GDM1 (cell line): ENCODE measurements around the gene MEIS3.
"Not testable (repeated sequence)": the region's sequence is repeated elsewhere in the genome, so short reads cannot be mapped to it uniquely, and the experiment has no call there.

Experiments
- DNase-seq: peaks from one replicate; lab custom pipeline; 2025; lab: John Stamatoyannopoulos, UW

Gene MEIS3

DNA sequence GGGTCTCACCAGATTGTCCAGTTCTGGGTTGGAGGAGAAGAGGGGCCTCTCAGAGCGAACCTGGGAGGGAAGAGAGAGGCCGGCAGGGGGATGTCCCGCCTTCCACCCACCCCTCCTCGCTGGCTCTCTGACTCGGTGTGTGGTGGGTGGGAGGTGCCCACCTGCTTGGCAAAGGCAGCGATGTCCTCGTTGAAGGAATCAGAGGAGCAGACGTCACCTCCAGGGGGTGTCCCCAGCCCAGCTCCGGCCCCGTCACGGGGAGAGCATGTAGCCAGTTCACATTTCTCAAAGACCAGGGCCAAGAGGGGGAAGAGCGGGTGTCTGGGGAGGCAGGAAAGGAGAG lies 2.7 kb downstream of the MEIS3 start:
- DNase-seq = no peak

- no peak for DNase-seq
Observed at GRCh38 chr19:47415953-47416642, 3.2 kb downstream of the MEIS3 start.

GRCh38 chr19:47414469-47414868 lies 4.9 kb downstream of the MEIS3 start:
- no peak for DNase-seq

DNA sequence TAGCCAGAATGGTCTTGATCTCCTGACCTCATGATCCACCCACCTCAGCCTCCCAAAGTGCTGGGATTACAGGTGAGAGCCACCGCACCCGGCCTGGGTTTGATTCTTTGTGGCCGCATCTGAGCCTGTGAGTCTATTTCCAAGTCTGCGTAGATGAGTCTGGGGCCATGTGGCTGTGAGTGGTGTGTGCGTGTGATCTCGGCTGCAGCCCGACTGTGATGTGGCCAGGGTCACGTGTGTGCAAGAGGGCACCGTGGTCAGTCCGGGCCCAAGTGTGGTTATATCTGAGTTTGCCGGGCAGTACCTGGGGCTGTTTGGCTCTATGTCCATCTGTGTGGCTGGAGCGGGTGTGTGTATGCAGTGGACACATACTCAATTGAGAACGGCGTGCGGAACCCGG lies 5.4 kb downstream of the MEIS3 start:
- no peak for DNase-seq

DNA sequence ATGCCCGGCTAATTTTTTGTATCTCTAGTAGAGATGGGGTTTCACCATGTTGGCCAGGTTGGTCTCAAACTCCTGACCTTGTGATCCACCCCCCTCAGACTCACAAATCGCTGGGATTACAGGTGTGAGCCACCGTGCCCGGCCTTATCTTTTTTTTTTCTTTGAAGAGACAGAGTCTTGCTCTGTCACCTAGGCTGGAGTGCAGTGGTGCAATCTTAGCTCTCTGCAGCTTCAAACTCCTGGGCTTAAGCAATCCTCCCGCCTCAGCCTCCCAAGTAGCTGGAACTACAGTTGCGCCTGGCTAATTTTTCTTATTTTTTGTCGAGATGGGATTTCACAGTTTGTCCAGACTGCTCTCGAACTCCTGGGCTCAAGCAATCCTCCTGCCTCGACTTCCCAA lies 7.6 kb downstream of the MEIS3 start:
- not testable (repeated sequence) for DNase-seq

DNA sequence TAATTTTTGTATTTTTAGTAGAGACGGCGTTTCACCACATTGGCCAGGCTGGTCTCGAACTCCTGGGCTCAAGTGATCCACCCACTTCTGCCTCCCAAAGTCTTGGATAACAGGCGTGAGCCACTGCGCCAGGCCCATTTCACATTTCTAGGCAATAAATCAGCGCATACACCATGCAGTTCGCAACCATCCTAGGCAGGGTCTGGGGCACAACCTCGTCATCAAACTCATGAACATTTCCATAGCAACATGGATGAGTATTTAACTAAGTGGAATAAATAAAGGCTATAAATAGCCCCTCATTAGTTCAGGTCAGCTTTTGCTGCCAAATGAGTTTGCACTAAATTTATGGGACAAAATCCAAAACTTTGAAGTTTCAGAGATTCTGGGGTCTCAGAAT lies 8.2 kb downstream of the MEIS3 start:
- no peak for DNase-seq

- DNase-seq = no peak
Observed at GRCh38 chr19:47408156-47408938, 11.0 kb downstream of the MEIS3 start.

DNA sequence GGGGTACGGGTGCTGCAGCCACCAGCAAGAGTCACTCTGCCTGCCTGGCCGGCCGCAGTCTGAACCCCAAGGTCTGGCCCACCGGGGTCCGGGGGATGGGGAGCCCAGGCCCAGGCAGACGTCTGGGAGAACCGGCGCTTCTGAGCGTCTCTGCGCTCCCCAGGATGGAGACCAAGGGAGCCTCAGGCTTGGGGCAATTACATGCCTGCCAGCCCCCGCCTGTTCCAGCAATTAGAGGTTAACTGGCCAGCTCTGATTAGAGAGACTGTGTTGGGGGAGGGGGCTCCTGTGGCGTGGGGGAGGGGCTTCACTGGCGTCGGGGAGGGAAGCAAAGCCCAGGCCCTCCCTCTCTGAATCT lies 11.9 kb downstream of the MEIS3 start:
- DNase-seq = no peak

- DNase-seq = no peak
Observed at GRCh38 chr19:47406711-47407416, 12.5 kb downstream of the MEIS3 start.

DNA sequence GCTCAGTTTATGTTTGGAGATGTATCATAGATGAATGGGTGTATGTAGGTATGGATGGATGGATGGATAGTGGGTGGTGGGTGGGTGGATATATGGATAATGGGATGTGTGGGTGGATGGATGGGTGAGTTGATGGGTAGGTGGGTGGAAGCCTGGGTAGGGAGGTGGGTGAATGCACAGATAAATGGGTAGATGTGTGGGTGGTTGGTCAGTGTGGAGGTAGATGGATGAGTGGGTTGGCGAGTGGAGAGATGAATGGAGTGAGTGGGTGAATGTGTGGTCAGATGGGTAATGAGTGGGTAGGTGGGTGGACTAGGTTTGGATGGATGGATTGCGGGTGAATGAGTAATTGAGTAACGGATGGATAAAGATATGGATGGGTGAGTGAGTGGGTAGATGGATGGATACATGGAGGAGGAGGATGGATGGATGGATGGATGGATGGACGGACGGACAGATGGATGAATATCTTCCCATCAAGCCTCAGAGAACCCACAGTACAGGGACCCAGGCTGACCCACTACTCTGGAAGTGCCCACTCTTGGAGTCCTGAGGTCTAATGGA lies 13.4 kb downstream of the MEIS3 start:
- DNase-seq = no peak

DNA sequence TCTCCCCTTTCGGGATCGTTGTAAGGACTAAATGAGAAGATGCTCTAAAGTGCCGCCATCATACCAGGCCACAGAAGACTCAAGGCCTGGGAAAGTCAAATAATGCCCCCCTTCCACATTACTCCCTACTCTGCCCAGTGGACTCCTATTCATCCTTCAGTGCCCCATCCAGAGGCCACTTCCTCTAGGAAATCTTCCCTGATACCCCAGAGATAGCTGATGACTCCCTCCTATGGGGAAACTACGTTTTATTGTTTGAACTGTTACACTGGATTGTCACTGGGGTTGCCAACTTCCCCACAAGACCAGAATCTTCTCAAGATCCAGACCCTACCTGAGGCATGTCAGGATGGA lies 14.2 kb downstream of the MEIS3 start:
- no peak for DNase-seq

DNA sequence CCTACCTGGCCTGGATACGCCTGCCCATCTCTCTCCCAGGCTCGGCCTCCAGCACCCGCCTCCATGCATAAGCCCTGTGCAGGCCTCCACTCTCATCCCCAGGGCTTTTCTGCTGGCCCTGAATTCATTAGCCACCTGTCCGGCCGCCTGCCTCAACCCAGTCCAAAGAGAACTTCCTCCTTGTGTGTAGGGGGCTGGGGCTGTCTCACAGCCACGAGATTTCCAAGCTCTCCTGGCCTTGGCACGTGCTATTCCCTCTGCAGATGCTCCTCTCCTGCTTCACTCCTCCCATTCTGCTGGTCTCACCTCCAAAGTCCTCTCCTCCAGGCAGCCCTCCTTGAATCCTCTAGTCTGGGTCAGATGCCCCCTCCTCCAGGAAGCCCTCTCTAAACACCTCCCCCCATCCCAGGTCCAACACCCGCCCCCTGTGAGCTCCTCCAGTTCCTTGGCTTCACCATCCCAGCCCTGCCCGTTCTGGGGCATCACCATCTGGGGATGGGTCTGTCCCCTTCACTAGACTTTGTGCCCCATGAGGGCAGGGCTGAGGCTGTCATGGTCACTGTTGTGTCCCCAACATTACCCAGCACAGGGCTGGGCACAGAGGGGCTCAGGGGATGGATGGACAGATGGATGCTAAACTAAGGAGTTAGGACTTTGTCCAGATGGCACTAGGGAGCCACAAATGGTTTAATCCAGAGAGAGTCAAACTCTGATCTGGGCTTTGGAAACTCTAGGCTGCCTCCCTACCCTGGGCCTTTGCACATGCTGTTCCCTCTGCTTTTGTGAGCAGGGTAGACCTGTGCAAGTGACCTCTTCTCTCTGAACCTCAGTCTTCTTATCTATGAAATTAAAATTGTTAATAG lies 14.8 kb downstream of the MEIS3 start:
- no peak for DNase-seq

- DNase-seq = no peak
Observed at GRCh38 chr19:47402504-47402903, 16.8 kb downstream of the MEIS3 start.

- DNase-seq = no peak
Observed at GRCh38 chr19:47398707-47399597, 20.4 kb downstream of the MEIS3 start.

- DNase-seq = peak; percentile 34
Observed at GRCh38 chr19:47391510-47392223, 27.7 kb downstream of the MEIS3 start.

DNA sequence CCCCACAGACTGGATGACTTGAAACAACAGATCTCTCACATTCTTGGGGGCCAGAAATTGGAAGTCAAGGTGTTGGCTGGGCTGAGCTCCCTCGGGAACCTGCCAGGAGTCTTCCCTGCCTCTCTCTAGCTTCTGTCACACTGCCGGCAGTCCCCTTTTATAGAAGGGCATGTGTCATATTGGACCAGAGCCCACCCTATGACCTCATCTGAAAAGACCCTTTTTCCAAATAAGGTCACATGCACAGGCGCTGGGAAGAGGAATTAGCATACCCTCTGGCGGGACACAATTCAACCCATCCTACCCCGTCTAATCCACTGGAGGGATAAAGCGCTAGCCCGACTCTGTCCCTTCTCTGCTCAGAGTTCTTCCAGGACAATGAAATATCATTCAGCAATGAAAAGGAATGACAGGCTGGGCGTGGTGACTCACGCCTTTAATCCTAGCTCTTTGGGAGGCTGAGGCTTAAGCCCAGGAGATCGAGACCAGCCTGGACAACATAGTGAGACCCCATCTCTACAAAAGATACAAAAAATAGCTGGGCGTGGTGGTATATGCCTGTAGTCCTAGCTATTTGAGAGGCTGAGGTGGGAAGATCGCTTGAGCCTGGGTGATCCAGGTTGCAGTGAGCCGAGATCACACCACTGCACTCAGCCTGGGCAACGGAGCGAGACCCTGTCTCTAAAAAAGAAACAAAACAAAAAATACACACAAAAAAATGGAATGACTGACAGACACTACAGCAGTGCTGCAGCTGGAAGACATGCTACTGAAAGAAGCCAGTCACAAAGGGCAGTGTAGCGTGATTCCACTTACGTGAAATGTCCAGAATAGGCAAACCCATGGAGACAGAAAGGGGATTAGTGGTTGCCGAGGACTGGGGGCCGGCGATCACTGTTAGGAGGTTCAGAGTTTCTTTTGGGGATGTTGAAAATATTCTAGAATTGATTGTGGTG lies 28.5 kb downstream of the MEIS3 start:
- DNase-seq = no peak

DNA sequence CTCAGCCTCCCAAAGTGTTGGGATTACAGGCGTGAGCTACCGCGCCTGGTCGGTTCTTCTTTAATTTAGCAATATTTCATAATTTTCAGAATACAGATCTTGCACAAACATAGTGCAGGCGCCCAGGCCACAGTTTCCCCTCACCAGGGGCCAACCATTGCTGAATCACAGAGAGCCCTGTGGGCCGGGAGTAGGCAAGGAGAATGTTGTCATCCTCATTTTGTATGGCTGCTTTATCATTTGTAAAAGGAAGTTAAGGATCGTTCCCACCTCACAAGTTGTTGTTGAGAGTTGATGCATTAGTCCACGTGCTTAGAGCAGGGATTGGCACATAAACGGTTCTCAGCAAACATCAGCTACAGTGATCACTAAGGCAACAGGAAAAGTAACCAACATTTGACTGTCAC lies 30.2 kb downstream of the MEIS3 start:
- no peak for DNase-seq

DNA sequence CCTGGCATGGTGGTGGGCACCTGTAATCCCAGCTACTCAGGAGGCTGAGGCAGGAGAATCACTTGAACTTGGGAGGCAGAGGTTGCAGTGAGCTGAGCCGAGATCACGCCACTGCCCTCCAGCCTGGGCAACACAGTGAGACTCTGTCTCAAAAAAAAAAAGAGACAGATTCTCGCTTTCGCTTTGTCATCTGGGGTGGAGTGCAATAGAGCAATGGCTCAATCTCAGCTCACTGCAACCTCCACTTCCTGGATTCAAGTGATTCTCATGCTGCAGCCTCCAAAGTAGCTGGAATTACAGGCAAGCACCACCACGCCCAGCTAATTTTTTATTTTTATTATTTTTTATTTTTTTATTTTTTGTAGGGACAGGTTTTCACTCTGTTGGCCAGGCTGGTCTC lies 30.6 kb downstream of the MEIS3 start:
- not testable (repeated sequence) for DNase-seq

DNA sequence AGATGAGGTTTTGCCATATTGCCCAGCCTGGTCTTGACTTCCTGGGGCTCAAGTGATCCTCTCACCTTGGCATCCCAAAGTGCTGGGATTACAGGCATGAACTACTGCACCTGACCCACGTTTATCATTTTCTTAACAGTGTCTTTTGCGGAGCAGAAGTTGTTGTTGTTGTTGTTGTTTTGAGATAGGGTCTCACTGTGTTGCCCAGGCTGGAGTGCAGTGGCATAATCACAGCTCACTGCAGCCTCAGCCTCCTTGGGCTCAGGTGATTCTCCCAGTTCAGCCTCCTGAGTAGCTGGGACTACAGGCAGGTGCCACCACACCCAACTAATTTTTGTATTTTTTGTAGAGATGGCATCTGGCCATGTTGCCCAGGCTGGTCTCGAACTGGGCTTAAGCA lies 31.7 kb downstream of the MEIS3 start:
- DNase-seq = not testable (repeated sequence)
